KOPT-K1 (cell line): ENCODE results near the gene CAMK2D.
"Not testable (repeated sequence)": the region's sequence is repeated elsewhere in the genome, so short reads cannot be mapped to it uniquely, and the experiment has no call there.

ENCODE experiments used
- H3K27ac ChIP-seq: fragments of 200-600 bp; sonication (generic); 2 replicates; pipeline ENCODE4 v1.5.1; 2016; ENCODE audit warnings: antibody characterized with exemption, mild to moderate bottlenecking, low read depth, low read length; ENCODE audit not compliant: poor library complexity, severe bottlenecking
- H3K36me3 ChIP-seq: fragments of 200-600 bp; sonication (generic); 2 replicates; pipeline ENCODE4 v1.5.1; 2017; ENCODE audit warnings: antibody characterized with exemption, mild to moderate bottlenecking, low read length, moderate library complexity; ENCODE audit not compliant: insufficient read depth
- H3K9me3 ChIP-seq: fragments of 200-600 bp; sonication (generic); 2 replicates; pipeline ENCODE4 v1.5.1; 2017; ENCODE audit warnings: antibody characterized with exemption, low read length, mild to moderate bottlenecking; ENCODE audit not compliant: insufficient read depth, poor library complexity, severe bottlenecking

The CAMK2D gene

DNA sequence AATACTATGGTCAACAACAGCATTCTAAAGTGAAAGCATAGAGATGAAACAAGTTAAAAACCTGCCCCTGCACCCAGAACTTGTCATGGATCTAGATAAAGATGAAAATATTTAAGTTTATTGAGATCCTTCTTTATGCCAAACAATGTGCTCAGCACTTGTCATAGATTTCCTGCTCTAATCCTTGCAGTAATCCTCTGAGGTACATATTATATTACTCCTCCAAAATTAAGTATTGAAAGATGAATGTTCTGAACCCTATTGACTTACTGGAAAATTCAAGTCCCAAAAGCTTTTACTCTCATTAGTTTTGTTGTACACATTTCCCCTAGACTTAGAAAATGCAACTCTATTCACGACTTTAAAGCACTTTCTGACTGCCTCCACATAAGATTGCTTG is 35.6 kb downstream of the CAMK2D start:
- no peaks in the 10 kb centered on the region for H3K9me3 ChIP-seq

GRCh38 chr4:113718252-113718651 is 43.3 kb downstream of the CAMK2D start:
- Histone ChIP-seq H3K27ac (no peak overlapping the region), H3K9me3 (no peaks in the 10 kb centered on the region), H3K36me3 (no peaks in the 10 kb centered on the region)

More for the DNA sequence above, 35.6 kb downstream of the CAMK2D start:
- Histone ChIP-seq H3K27ac (no peak overlapping the region), H3K36me3 (no peaks in the 10 kb centered on the region)

GRCh38 chr4:113711883-113712662 is 49.5 kb downstream of the CAMK2D start:
- H3K27ac ChIP-seq, result no peak overlapping the region
- no peaks in the 10 kb centered on the region for H3K36me3 ChIP-seq
- no peaks in the 10 kb centered on the region for H3K9me3 ChIP-seq

GRCh38 chr4:113708250-113708649 is 53.3 kb downstream of the CAMK2D start:
- H3K27ac ChIP-seq, result no peak overlapping the region
- no peaks in the 10 kb centered on the region for H3K36me3 ChIP-seq
- H3K9me3 ChIP-seq, result no peaks in the 10 kb centered on the region

- Histone ChIP-seq H3K27ac (no peak overlapping the region), H3K36me3 (no peaks in the 10 kb centered on the region), H3K9me3 (no peaks in the 10 kb centered on the region)
Measured at GRCh38 chr4:113707048-113707447, 54.5 kb downstream of the CAMK2D start.

- H3K27ac ChIP-seq, H3K36me3 ChIP-seq, H3K9me3 ChIP-seq: not testable (repeated sequence)
Measured at GRCh38 chr4:113705097-113705496, 56.4 kb downstream of the CAMK2D start.

GRCh38 chr4:113702596-113702995 is 58.9 kb downstream of the CAMK2D start:
- H3K9me3 ChIP-seq, H3K27ac ChIP-seq, H3K36me3 ChIP-seq: not testable (repeated sequence)

- no peak overlapping the region for H3K27ac ChIP-seq
- no peaks in the 10 kb centered on the region for H3K36me3 ChIP-seq
- H3K9me3 ChIP-seq, result no peaks in the 10 kb centered on the region
Measured at GRCh38 chr4:113701169-113701568, 60.4 kb downstream of the CAMK2D start.

DNA sequence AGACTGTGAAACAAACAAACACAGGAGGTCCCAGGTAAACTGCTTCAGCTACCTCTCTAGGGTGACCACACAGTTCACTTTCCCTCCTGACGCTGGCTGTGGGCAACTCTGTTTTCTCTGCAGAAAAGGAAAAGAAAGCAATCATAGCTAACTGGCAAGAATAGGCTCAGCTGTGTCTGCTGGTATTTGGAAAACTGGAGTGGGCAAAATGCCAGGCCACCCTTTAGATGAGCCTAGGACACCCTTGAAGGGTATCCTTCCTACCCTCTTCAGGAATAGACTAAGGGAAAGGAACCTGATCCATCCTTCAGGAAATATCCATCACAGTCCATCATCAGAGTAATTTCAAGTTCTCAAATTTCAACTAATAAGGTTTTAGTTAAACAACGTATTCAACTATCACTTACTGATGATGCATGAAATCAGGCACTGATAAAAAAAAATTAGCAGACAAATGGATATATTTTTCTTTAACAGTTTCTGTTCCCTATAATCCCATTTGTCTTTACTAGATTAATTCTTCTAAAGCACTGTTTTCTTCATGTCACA is 60.9 kb downstream of the CAMK2D start:
- H3K9me3 ChIP-seq, result no peaks in the 10 kb centered on the region
- H3K36me3 ChIP-seq, result no peaks in the 10 kb centered on the region
- no peak overlapping the region for H3K27ac ChIP-seq

DNA sequence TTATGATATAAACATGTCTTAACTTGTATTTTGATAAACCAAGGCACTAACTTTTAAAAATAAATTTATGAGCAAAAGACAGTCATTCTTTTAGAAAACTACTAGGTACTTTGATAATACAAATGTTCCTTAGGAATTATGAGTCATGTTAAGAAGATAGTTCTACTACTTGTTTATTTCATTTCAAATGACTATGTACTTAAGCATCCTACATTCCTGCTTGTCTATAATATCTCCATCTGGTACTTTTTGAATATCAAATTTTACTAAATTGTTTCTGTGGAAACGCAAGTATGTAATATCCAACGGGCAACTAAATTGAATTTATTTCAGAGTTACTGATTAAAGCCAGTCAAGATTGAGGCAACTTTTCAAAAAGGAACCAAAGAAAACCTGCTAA is 61.8 kb downstream of the CAMK2D start:
- H3K27ac ChIP-seq, result no peak overlapping the region
- H3K36me3 ChIP-seq, result no peaks in the 10 kb centered on the region
- H3K9me3 ChIP-seq, result no peaks in the 10 kb centered on the region

- H3K27ac ChIP-seq, result no peak overlapping the region
- H3K9me3 ChIP-seq, result no peaks in the 10 kb centered on the region
- no peaks in the 10 kb centered on the region for H3K36me3 ChIP-seq
Measured at GRCh38 chr4:113697429-113697828, 64.1 kb downstream of the CAMK2D start.

- no peaks in the 10 kb centered on the region for H3K36me3 ChIP-seq
- no peak overlapping the region for H3K27ac ChIP-seq
- H3K9me3 ChIP-seq, result no peaks in the 10 kb centered on the region
Measured at GRCh38 chr4:113695328-113696169, 66.0 kb downstream of the CAMK2D start.

GRCh38 chr4:113694008-113694407 is 67.5 kb downstream of the CAMK2D start:
- H3K27ac ChIP-seq, result no peak overlapping the region
- no peaks in the 10 kb centered on the region for H3K36me3 ChIP-seq
- no peaks in the 10 kb centered on the region for H3K9me3 ChIP-seq

- Histone ChIP-seq H3K9me3 (no peaks in the 10 kb centered on the region), H3K27ac (peak overlapping the region; percentile 13)
Measured at GRCh38 chr4:113692809-113693411, 68.6 kb downstream of the CAMK2D start.

GRCh38 chr4:113691676-113692075 is 69.9 kb downstream of the CAMK2D start:
- Histone ChIP-seq H3K36me3 (no peaks in the 10 kb centered on the region), H3K27ac (no peak overlapping the region), H3K9me3 (no peaks in the 10 kb centered on the region)

More at GRCh38 chr4:113692809-113693411, 68.6 kb downstream of the CAMK2D start:
- H3K36me3 ChIP-seq, result no peaks in the 10 kb centered on the region
